Kidney (tissue), 14 donors: ENCODE measurements around the gene ARG2. TPM values are rescaled to one million over a fixed set of nuclear protein-coding genes. Genes with fewer than 3 reads are reported as not detected.

Source experiments
- DNase-seq, 5 donors: peaks; one replicate each; pipeline ENCODE4 v3.0.0-alpha.2; 2013 to 2020
- FAIRE-seq: peaks from 2 replicates; lab custom pipeline; 2012; peaks lifted over from hg19 to GRCh38; lab: Jason Lieb, UNC
- H3K27ac ChIP-seq, 2 donors: one replicate each; pipeline ENCODE4 v1.7.0; 2013; ENCODE audit warnings: low read depth in 2 of 2, low read length in 2 of 2, inconsistent platforms in 1 of 2
- H3K27me3 ChIP-seq: one replicate; pipeline ENCODE4 v1.7.1; 2013; ENCODE audit warnings: low read length, inconsistent platforms; ENCODE audit not compliant: control insufficient read depth, insufficient read depth
- H3K36me3 ChIP-seq, 3 donors: one replicate each; pipeline versions ENCODE4 v1.7.0 to v1.7.1; 2013; ENCODE audit warnings: low read length in 3 of 3, control low read depth in 1 of 3, inconsistent platforms in 1 of 3; ENCODE audit not compliant: insufficient read depth in 3 of 3, control insufficient read depth in 2 of 3
- H3K4me1 ChIP-seq, 3 donors: one replicate each; pipeline versions ENCODE4 v1.7.0 to v1.7.1; 2013; ENCODE audit warnings: low read length in 3 of 3, inconsistent platforms in 1 of 3, low read depth in 1 of 3; ENCODE audit not compliant: control insufficient read depth in 2 of 3, insufficient read depth in 2 of 3
- H3K4me3 ChIP-seq, 3 donors: one replicate each; pipeline versions ENCODE4 v1.7.0 to v1.8.1; 2013; ENCODE audit warnings: low read length in 3 of 3, control low read depth in 1 of 3, inconsistent platforms in 1 of 3
- H3K9ac ChIP-seq, 3 donors: one replicate each; pipeline versions ENCODE4 v1.7.0 to v1.7.1; 2013; ENCODE audit warnings: low read length in 3 of 3, control low read depth in 1 of 3, inconsistent platforms in 1 of 3
- H3K9me3 ChIP-seq, 3 donors: one replicate each; pipeline versions ENCODE4 v1.7.0 to v1.7.1; 2013; ENCODE audit warnings: low read length in 3 of 3, control low read depth in 1 of 3, inconsistent platforms in 1 of 3; ENCODE audit not compliant: control insufficient read depth in 2 of 3, insufficient read depth in 1 of 3
- CTCF ChIP-seq: IDR thresholded peaks from 3 replicates; pipeline ENCODE4 v1.5.1; 2012; ENCODE audit warnings: mild to moderate bottlenecking, moderate library complexity, borderline replicate concordance; ENCODE audit not compliant: insufficient read depth; ENCODE audit errors: extremely low read depth
- intact Hi-C: fragments of 100-400 bp; cut with DNase I; formaldehyde crosslinking; loops from one replicate; pipeline ENCODE4 v1.11.1; 2022
- polyA plus RNA-seq: library from polyadenylated mRNA; stranded (reverse); fragments of 350-450 nt; fragmentation: Illumina TruSeq; extraction: RNeasy Lipid Tissue Mini Kit (QIAGEN cat#74804); gene quantifications from one replicate; pipeline ENCODE4 v1.2.3, GENCODE V29; 2014; ENCODE audit warnings: low read depth, low replicate concordance; ENCODE audit not compliant: insufficient read depth
- total RNA-seq: library from RNA; stranded (reverse); fragmentation: NEBNext Ultra II Directional; extraction: Animal tissue kit (Norgen Biotek cat#: 25700); gene quantifications from one replicate; pipeline ENCODE4 v1.2.1, GENCODE V29; 2021
- donor health status: control.
- donor health status: control.
- donor health status: control.
- donor health status: control.
- donor health status: control.
- donor health status: DM: yes; HTN: yes; CAD: no.
- donor health status: Normal renal cell carcinoma (clear cell type).

Gene ARG2
- total and polyA plus RNA-seq, 2 donors from 2014 or later: 19.2 to 77.0 TPM

GRCh38 chr14:67675219-67675582 lies 55.5 kb downstream of the ARG2 start:
- intact Hi-C loops: no loop called here
- H3K4me3 ChIP-seq: peak overlapping the region; percentile 71 to 94 (median 84)
- H3K9me3 ChIP-seq: no peaks in the 10 kb centered on the region
- H3K27ac ChIP-seq: peak overlapping the region; percentile 98 to 99
- peak in 1 of 5 donors; percentile 13 for DNase-seq
- no peak for FAIRE-seq
- peaks cover 0 to 2% (median 2%) of the 10 kb centered on the region in 3 donors for H3K36me3 ChIP-seq
- peak overlapping the region; percentile 8 to 96 (median 77) for H3K9ac ChIP-seq
- H3K4me1 ChIP-seq: peaks cover 4 to 12% (median 9%) of the 10 kb centered on the region in 3 donors
- H3K27me3 ChIP-seq: no peaks in the 10 kb centered on the region
- TF ChIP-seq CTCF: no peak

- FAIRE-seq (no peak), DNase-seq (no peak)
- peaks cover 0 to 16% (median 6%) of the 10 kb centered on the region in 3 donors for H3K4me1 ChIP-seq
- intact Hi-C loops: no loop called here
- TF ChIP-seq CTCF: no peak
- H3K36me3 ChIP-seq: peaks cover 3 to 6% (median 6%) of the 10 kb centered on the region in 3 donors
- no peaks in the 10 kb centered on the region for H3K9me3 ChIP-seq
- H3K27ac ChIP-seq: no peak overlapping the region
- no peak overlapping the region for H3K4me3 ChIP-seq
- no peaks in the 10 kb centered on the region for H3K27me3 ChIP-seq
- no peak overlapping the region for H3K9ac ChIP-seq
Measured at GRCh38 chr14:67679006-67679405, 59.3 kb downstream of the ARG2 start.

- Histone ChIP-seq H3K36me3 (peaks cover 3 to 10% (median 6%) of the 10 kb centered on the region in 3 donors), H3K9ac (no peak overlapping the region), H3K9me3 (no peaks in the 10 kb centered on the region), H3K4me1 (peaks cover 0 to 27% (median 6%) of the 10 kb centered on the region in 3 donors), H3K4me3 (no peak overlapping the region), H3K27me3 (no peaks in the 10 kb centered on the region), H3K27ac (no peak overlapping the region)
- FAIRE-seq (no peak), DNase-seq (no peak)
- intact Hi-C loops: no loop called here
- no peak for TF ChIP-seq CTCF
Measured at GRCh38 chr14:67680121-67680602, 60.4 kb downstream of the ARG2 start.

- no peak overlapping the region for H3K4me3 ChIP-seq
- DNase-seq: no peak
- H3K27me3 ChIP-seq: no peaks in the 10 kb centered on the region
- H3K9me3 ChIP-seq: no peaks in the 10 kb centered on the region
- H3K27ac ChIP-seq: no peak overlapping the region
- intact Hi-C loops: no loop called here
- H3K4me1 ChIP-seq: peaks cover 0 to 26% (median 6%) of the 10 kb centered on the region in 3 donors
- no peak for FAIRE-seq
- no peak for TF ChIP-seq CTCF
- H3K9ac ChIP-seq: no peak overlapping the region
- peaks cover 5 to 13% (median 6%) of the 10 kb centered on the region in 3 donors for H3K36me3 ChIP-seq
Measured at GRCh38 chr14:67680941-67681340, 61.2 kb downstream of the ARG2 start.
